HepG2 (cell line): ENCODE data around the gene PSMB1. TPM values are rescaled to one million over a fixed set of nuclear protein-coding genes. Genes with fewer than 3 reads are reported as not detected.

Experiments used
- ATAC-seq: fragments of 200-7000 bp; cut with Tn5 transposase; 3 replicates; pipeline ENCODE4 v1.9.1; 2020; ENCODE audit warnings: mild to moderate bottlenecking, moderate library complexity
- Bru-seq: library from RNA; stranded (reverse); fragments of 400-500 nt; gene quantifications from one replicate; lab custom pipeline; 2021; lab: Mats Ljungman, UMichigan
- BruChase-seq, 2 experiments: library from RNA; stranded (reverse); fragments of 400-500 nt; gene quantifications; one replicate each; lab custom pipeline; 2021; lab: Mats Ljungman, UMichigan
- BruUV-seq: library from RNA; stranded (reverse); fragments of 400-500 nt; replicated peaks from 2 replicates; lab custom pipeline; 2021; lab: Mats Ljungman, UMichigan
- CTCF ChIA-PET: fragments of 300-600 bp; formaldehyde crosslinking; extraction: SDS; loops from one replicate; lab custom pipeline; 2021; ENCODE audit warnings: low total read pairs, inconsistent platforms, low intra/inter-chr PET ratio; lab: Yijun Ruan, JAX
- POLR2A ChIA-PET: fragments of 350-600 bp; sonication (Branson Sonifier 250); formaldehyde crosslinking; loops from one replicate; lab custom pipeline; 2020; ENCODE audit warnings: antibody characterized with exemption, inconsistent platforms; lab: Yijun Ruan, JAX
- DNase-seq: peaks from one replicate; pipeline ENCODE4 v3.0.0-alpha.2; 2015; ENCODE audit warnings: low spot score
- FAIRE-seq: peaks from 3 replicates; lab custom pipeline; 2011; peaks lifted over from hg19 to GRCh38; lab: Jason Lieb, UNC
- H2AFZ ChIP-seq: one replicate; pipeline ENCODE4 v1.6.1; 2011; ENCODE audit warnings: low read length, inconsistent platforms
- H3K27ac ChIP-seq: fragments of 300-600 bp; 3 replicates; pipeline ENCODE4 v1.8.0; 2011; ENCODE audit warnings: mixed run types, mild to moderate bottlenecking, mixed read lengths, low read length, inconsistent platforms; ENCODE audit not compliant: insufficient read depth; ENCODE audit errors: extremely low read length
- H3K27me3 ChIP-seq, 2 experiments: fragments of 200-600 bp in 1 of 2; 2 replicates in 1 of 2; 3 replicates in 1 of 2; pipeline versions ENCODE4 v1.6.0 to v1.8.0; 2011; ENCODE audit warnings: low read length in 2 of 2, mild to moderate bottlenecking in 2 of 2, moderate library complexity in 2 of 2, inconsistent platforms in 1 of 2; ENCODE audit not compliant: insufficient read depth in 2 of 2, control insufficient read depth in 1 of 2
- H3K36me3 ChIP-seq, 2 experiments: fragments of 200-600 bp in 1 of 2; replicated peaks in 1 of 2; 2 replicates in 1 of 2; 3 replicates in 1 of 2; pipeline versions ENCODE4 v1.5.1 to v1.8.0; 2011; ENCODE audit warnings: low read length in 2 of 2, inconsistent platforms in 1 of 2; ENCODE audit not compliant: insufficient read depth in 2 of 2, control insufficient read depth in 1 of 2
- H3K4me1 ChIP-seq: 2 replicates; pipeline ENCODE4 v1.5.1; 2012; ENCODE audit warnings: low read length, inconsistent platforms; ENCODE audit not compliant: insufficient read depth
- H3K4me2 ChIP-seq: 2 replicates; pipeline ENCODE4 v1.6.0; 2011; ENCODE audit warnings: low read depth, low read length, inconsistent platforms
- H3K4me3 ChIP-seq, 3 experiments: fragments of 200-600 bp in 1 of 3; sonication (generic), shearing (Covaris generic) in 1 of 3; replicated peaks in 1 of 3; 2 replicates each; pipeline ENCODE4 v1.5.1; 2011 to 2016; ENCODE audit warnings: low read length in 3 of 3, inconsistent platforms in 2 of 3, low read depth in 2 of 3, mild to moderate bottlenecking in 2 of 3, control low read depth in 1 of 3, mixed read lengths in 1 of 3; ENCODE audit not compliant: insufficient read depth in 1 of 3
- H3K79me2 ChIP-seq: one replicate; pipeline ENCODE4 v1.6.1; 2011; ENCODE audit warnings: low read length, inconsistent platforms; ENCODE audit not compliant: insufficient read depth
- H3K9ac ChIP-seq: 2 replicates; pipeline ENCODE4 v1.6.0; 2011; ENCODE audit warnings: mild to moderate bottlenecking, low read depth, low read length, inconsistent platforms; ENCODE audit not compliant: insufficient read depth
- H3K9me3 ChIP-seq: 2 replicates; pipeline ENCODE4 v1.5.1; 2012; ENCODE audit warnings: mild to moderate bottlenecking, low read length
- H4K20me1 ChIP-seq: 2 replicates; pipeline ENCODE4 v1.6.0; 2011; ENCODE audit warnings: inconsistent platforms, mild to moderate bottlenecking, low read length, moderate library complexity; ENCODE audit not compliant: insufficient read depth
- CREBL2 ChIP-seq: sonication (generic); formaldehyde crosslinking; IDR thresholded peaks from 2 replicates; pipeline ENCODE4 v1.8.1; 2023; ENCODE audit warnings: missing genetic modification reagents, mild to moderate bottlenecking, borderline replicate concordance
- KLF9 ChIP-seq: IDR thresholded peaks from 2 replicates; pipeline ENCODE4 v1.6.1; 2016; ENCODE audit warnings: low read depth
- NRL ChIP-seq: sonication (generic); formaldehyde crosslinking; IDR thresholded peaks from 2 replicates; pipeline ENCODE4 v1.5.0; 2020; ENCODE audit warnings: missing genetic modification reagents, mild to moderate bottlenecking, moderate library complexity, borderline replicate concordance
- ZFP62 ChIP-seq: sonication (generic); formaldehyde crosslinking; IDR thresholded peaks from 2 replicates; pipeline ENCODE4 v1.4.0; 2020; ENCODE audit warnings: missing genetic modification reagents
- WGBS: methylation state at CpG from one replicate; pipeline ENCODE4 v1.1.6; 2017; ENCODE audit warnings: low lambda C conversion rate; 5-methylcytosine and 5-hydroxymethylcytosine counted together
- in situ Hi-C: cut with HindIII; loops from 2 replicates; pipeline ENCODE4 v1.10.0; 2017; ENCODE audit warnings: low pct_unique_long_range_greater_than_20kb; ENCODE audit not compliant: extremely low pct_ligation_motif_present
- intact Hi-C: fragments of 100-400 bp; cut with micrococcal nuclease; formaldehyde crosslinking; loops from one replicate; pipeline ENCODE4 v1.10.0; 2022; ENCODE audit not compliant: unreplicated experiment
- long read RNA-seq, 2 experiments: library from RNA in 1 of 2; library from polyadenylated mRNA in 1 of 2; stranded (forward) in 1 of 2; unstranded in 1 of 2; transcript quantifications; one replicate each; pipeline ENCODE4 v2.0.0, GENCODE V29; 2019 to 2022
- polyA minus RNA-seq, 3 experiments: library from RNA; depleted of rRNA, polyadenylated mRNA; stranded (reverse); fragments of >200 nt; gene quantifications; 2 replicates each; pipeline ENCODE4 v1.2.3, GENCODE V29; 2011; ENCODE audit warnings: low replicate concordance in 1 of 3
- polyA plus RNA-seq, 8 experiments: library from polyadenylated mRNA; depleted of rRNA in 3 of 8; stranded (reverse) in 7 of 8; unstranded in 1 of 8; fragments of >200 nt; fragmentation: Illumina TruSeq in 4 of 8; extraction: Trizol in 4 of 8; gene quantifications; 2 replicates each; pipeline versions ENCODE4 v1.2.1 to v1.2.3, GENCODE V29; 2011 to 2016; ENCODE audit warnings: low read depth in 4 of 8, missing spikeins in 1 of 8, mixed read lengths in 1 of 8; ENCODE audit not compliant: insufficient read depth in 1 of 8
- total RNA-seq, 5 experiments: library from RNA; depleted of rRNA; stranded (reverse); fragments of >200 nt; fragmentation: Illumina TruSeq; extraction: Trizol; gene quantifications; 2 replicates each; pipeline ENCODE4 v1.2.3, GENCODE V29; 2016; ENCODE audit warnings: low read depth in 1 of 5
- TF ChIP-seq, protein P1 (sequence below): sonication (generic); formaldehyde crosslinking; IDR thresholded peaks from 2 replicates; pipeline ENCODE4 v1.4.0; 2020; ENCODE audit warnings: missing genetic modification reagents
- TF ChIP-seq, protein P2 (sequence below): sonication (generic); formaldehyde crosslinking; conservative IDR thresholded peaks from 2 replicates; pipeline ENCODE4 v1.8.1; 2023; ENCODE audit warnings: missing genetic modification reagents
- TF ChIP-seq, protein P3 (sequence below): sonication (generic); formaldehyde crosslinking; conservative IDR thresholded peaks from 2 replicates; pipeline ENCODE4 v1.4.0; 2020; ENCODE audit warnings: mild to moderate bottlenecking, missing genetic modification reagents, moderate library complexity

Gene PSMB1
- total RNA-seq (2016; rRNA removed; fragmentation: Illumina TruSeq; extraction: Trizol) (528 and 656 TPM in 2 replicates), polyA plus RNA-seq (2011; rRNA removed) (503 and 592 TPM in 2 replicates), polyA minus RNA-seq (2011; rRNA and poly(A)+ RNA removed; ENCODE audit: low replicate concordance) (133 and 200 TPM in 2 replicates), Bru-seq, nascent RNA (percentile 98 among the genes with signal in this experiment), BruChase-seq, experiment 1, labeled RNA remaining after a 6-hour chase (percentile 98 among the genes with signal in this experiment), BruChase-seq, experiment 2, labeled RNA remaining after a 2-hour chase (percentile 98 among the genes with signal in this experiment)
- total RNA-seq (2016; cell fraction: cytosol; rRNA removed; fragmentation: Illumina TruSeq; extraction: Trizol; ENCODE audit: low read depth), result 138 and 154 TPM in 2 replicates
- total RNA-seq (2016; cell fraction: insoluble cytoplasmic fraction; rRNA removed; fragmentation: Illumina TruSeq; extraction: Trizol), result 533 and 708 TPM in 2 replicates
- total RNA-seq (2016; cell fraction: membrane; rRNA removed; fragmentation: Illumina TruSeq; extraction: Trizol), result 131 and 144 TPM in 2 replicates
- 189 and 197 TPM in 2 replicates for total RNA-seq (2016; cell fraction: nucleus; rRNA removed; fragmentation: Illumina TruSeq; extraction: Trizol)
- polyA plus RNA-seq (2011; cell fraction: cytosol; rRNA removed), result 553 and 624 TPM in 2 replicates
- 134 and 176 TPM in 2 replicates for polyA plus RNA-seq (2011; cell fraction: nucleus; rRNA removed)
- polyA plus RNA-seq (2012), result 316 and 359 TPM in 2 replicates
- 123 and 127 TPM in 2 replicates for polyA plus RNA-seq (2016; cell fraction: cytosol; fragmentation: Illumina TruSeq; extraction: Trizol; ENCODE audit: low read depth)
- 563 and 665 TPM in 2 replicates for polyA plus RNA-seq (2016; cell fraction: insoluble cytoplasmic fraction; fragmentation: Illumina TruSeq; extraction: Trizol; ENCODE audit: low read depth)
- polyA plus RNA-seq (2016; cell fraction: membrane; fragmentation: Illumina TruSeq; extraction: Trizol; ENCODE audit: low read depth), result 98.8 and 101 TPM in 2 replicates
- 271 and 275 TPM in 2 replicates for polyA plus RNA-seq (2016; cell fraction: nucleus; fragmentation: Illumina TruSeq; extraction: Trizol; ENCODE audit: insufficient read depth, low read depth)
- polyA minus RNA-seq (2011; cell fraction: cytosol; rRNA and poly(A)+ RNA removed), result 156 and 174 TPM in 2 replicates
- polyA minus RNA-seq (2011; cell fraction: nucleus; rRNA and poly(A)+ RNA removed), result 66.4 and 70.7 TPM in 2 replicates
- long read RNA-seq, experiment 1, transcript PSMB1-201 (6 exons, 928 nt), result major isoform, 797 of 854 reads
- long read RNA-seq, experiment 1, partial matches to known transcripts, result 25 of 854 reads
- long read RNA-seq, experiment 1, other reads (novel, unspliced or antisense), result 30 of 854 reads
- long read RNA-seq, experiment 2, transcript PSMB1-202 (5 exons, 1,939 nt), result minor isoform, 14 of 916 reads
- long read RNA-seq, experiment 2, transcript PSMB1-201 (6 exons, 928 nt), result major isoform, 766 of 916 reads
- long read RNA-seq, experiment 2, partial matches to known transcripts, result 47 of 916 reads
- long read RNA-seq, experiment 2, other reads (novel, unspliced or antisense), result 89 of 916 reads

DNA sequence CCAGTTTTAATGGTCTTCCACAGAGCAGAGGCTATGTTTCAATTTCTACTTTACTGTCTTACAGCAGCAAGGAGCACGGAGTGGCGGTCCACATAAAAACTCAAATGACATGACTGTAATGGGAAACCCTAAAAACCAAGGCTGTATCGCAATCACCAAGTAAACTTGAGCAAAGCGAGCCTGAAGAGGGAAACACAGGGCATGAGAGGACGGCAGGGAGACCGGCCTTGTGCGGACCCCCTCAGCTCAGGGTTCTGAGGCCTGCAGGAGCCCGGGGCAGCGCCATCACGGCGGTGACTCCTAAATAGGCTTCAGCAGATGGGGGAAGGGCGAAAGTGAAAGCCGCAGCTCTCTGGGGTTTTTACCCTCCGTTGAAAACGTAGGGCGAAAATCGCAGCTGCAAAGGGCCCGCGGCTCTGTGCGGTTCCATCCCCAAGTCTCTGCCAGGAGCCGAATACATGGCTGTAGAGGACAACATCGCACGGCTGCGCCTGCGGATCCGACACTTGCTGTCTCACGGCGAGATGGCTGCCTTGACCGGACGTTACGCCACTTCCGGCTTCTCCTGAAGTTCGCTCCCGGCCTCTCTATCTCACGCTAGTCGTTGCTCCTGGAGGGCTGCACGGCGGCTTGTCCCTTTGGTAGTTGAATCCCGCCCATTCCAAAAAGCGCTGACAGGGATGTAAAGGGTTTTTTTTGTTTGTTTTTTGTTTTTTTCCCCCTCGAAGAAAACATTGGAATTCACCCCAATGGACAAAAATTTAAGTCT is at the start of gene PSMB1:
TSS of gene PSMB1 (minus strand) at position 543 of the 769 bp plus-strand sequence. CDS start at position 478, 65 bp downstream.
- Histone ChIP-seq H3K4me2 (peak within 1 kb of the TSS; percentile 98), H3K9me3 (no peaks in the 10 kb centered on the region), H3K27me3 (peaks cover 0 to 5% of the 10 kb centered on the region in 2 experiments; a peak in 1 of 5 replicates), H3K4me1 (peaks cover 54% of the 10 kb centered on the region), H3K4me3 (peak within 1 kb of the TSS; percentile 98 to 99 (median 98)), H3K9ac (peak within 1 kb of the TSS; percentile 96), H3K36me3 (peaks cover 7 to 28% of the 10 kb centered on the region in 2 experiments), H3K27ac (peak within 1 kb of the TSS; percentile 95), H2AFZ (peak within 1 kb of the TSS; percentile 99), H4K20me1 (peaks cover 46% of the 10 kb centered on the region), H3K79me2 (peaks cover 83% of the 10 kb centered on the region)
- DNase-seq (peak; percentile 96), ATAC-seq (peak; percentile 89), FAIRE-seq (peak; percentile 78)
- ChIA-PET CTCF (no interaction called here), POLR2A (interaction anchor here (0.6 to 3.1 kb wide), 11 partner anchors 11 to 851 kb away, joined by 3 to 22 read pairs (median 6); partner anchors contain the start of genes C6orf120, DYNLT2, ERMARD and PDCD2)
- intact Hi-C loops (loop anchor here (5.0 kb wide), 3 partner anchors 246 to 851 kb away; partner anchors contain the start of genes C6orf120, FAM120B and WDR27), in situ Hi-C loops (loop anchor here (5.0 kb wide), 1 partner anchor 801 kb away; the partner anchor contains the start of genes DYNLT2 and ERMARD)
- no TSS peak for BruUV-seq
- WGBS, result 2% methylated on average over 34 of the region's 41 CpGs
- TF ChIP-seq, protein P1, sequence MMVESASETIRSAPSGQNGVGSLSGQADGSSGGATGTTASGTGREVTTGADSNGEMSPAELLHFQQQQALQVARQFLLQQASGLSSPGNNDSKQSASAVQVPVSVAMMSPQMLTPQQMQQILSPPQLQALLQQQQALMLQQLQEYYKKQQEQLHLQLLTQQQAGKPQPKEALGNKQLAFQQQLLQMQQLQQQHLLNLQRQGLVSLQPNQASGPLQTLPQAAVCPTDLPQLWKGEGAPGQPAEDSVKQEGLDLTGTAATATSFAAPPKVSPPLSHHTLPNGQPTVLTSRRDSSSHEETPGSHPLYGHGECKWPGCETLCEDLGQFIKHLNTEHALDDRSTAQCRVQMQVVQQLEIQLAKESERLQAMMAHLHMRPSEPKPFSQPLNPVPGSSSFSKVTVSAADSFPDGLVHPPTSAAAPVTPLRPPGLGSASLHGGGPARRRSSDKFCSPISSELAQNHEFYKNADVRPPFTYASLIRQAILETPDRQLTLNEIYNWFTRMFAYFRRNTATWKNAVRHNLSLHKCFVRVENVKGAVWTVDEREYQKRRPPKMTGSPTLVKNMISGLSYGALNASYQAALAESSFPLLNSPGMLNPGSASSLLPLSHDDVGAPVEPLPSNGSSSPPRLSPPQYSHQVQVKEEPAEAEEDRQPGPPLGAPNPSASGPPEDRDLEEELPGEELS (CRISPR knock-in tag), result peak; percentile 71
- TF ChIP-seq, protein P2, sequence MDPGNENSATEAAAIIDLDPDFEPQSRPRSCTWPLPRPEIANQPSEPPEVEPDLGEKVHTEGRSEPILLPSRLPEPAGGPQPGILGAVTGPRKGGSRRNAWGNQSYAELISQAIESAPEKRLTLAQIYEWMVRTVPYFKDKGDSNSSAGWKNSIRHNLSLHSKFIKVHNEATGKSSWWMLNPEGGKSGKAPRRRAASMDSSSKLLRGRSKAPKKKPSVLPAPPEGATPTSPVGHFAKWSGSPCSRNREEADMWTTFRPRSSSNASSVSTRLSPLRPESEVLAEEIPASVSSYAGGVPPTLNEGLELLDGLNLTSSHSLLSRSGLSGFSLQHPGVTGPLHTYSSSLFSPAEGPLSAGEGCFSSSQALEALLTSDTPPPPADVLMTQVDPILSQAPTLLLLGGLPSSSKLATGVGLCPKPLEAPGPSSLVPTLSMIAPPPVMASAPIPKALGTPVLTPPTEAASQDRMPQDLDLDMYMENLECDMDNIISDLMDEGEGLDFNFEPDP (CRISPR knock-in tag), result 0 out of 2 replicates have a peak, but pooled peaks have one; percentile 93
- TF ChIP-seq ZFP62 (CRISPR knock-in tag), result no peak
- no peak for TF ChIP-seq KLF9 (CRISPR knock-in tag)
- no peak; the same call in 1 of the 2 replicates for TF ChIP-seq CREBL2
- TF ChIP-seq NRL, result peak; percentile 99
- TF ChIP-seq, protein P3, sequence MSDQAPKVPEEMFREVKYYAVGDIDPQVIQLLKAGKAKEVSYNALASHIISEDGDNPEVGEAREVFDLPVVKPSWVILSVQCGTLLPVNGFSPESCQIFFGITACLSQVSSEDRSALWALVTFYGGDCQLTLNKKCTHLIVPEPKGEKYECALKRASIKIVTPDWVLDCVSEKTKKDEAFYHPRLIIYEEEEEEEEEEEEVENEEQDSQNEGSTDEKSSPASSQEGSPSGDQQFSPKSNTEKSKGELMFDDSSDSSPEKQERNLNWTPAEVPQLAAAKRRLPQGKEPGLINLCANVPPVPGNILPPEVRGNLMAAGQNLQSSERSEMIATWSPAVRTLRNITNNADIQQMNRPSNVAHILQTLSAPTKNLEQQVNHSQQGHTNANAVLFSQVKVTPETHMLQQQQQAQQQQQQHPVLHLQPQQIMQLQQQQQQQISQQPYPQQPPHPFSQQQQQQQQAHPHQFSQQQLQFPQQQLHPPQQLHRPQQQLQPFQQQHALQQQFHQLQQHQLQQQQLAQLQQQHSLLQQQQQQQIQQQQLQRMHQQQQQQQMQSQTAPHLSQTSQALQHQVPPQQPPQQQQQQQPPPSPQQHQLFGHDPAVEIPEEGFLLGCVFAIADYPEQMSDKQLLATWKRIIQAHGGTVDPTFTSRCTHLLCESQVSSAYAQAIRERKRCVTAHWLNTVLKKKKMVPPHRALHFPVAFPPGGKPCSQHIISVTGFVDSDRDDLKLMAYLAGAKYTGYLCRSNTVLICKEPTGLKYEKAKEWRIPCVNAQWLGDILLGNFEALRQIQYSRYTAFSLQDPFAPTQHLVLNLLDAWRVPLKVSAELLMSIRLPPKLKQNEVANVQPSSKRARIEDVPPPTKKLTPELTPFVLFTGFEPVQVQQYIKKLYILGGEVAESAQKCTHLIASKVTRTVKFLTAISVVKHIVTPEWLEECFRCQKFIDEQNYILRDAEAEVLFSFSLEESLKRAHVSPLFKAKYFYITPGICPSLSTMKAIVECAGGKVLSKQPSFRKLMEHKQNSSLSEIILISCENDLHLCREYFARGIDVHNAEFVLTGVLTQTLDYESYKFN, result no peak; the same call in 1 of the 2 replicates
